Eye (tissue), 1 donor: ENCODE results near the gene SBK1.

ENCODE experiments used
- DNase-seq: peaks from one replicate; pipeline ENCODE4 v3.0.0-alpha.2; 2015

The SBK1 gene

GRCh38 chr16:28283173-28283572 lies 9.2 kb upstream of the SBK1 start:
- no peak for DNase-seq

- no peak for DNase-seq
These were observed 8.3 kb upstream of the SBK1 start for GRCh38 chr16:28283798-28284577.

GRCh38 chr16:28285649-28286048 lies 6.7 kb upstream of the SBK1 start:
- DNase-seq, result no peak

- DNase-seq, result no peak
These were observed 4.2 kb upstream of the SBK1 start for GRCh38 chr16:28288114-28288513.

GRCh38 chr16:28289048-28289447 lies 3.3 kb upstream of the SBK1 start:
- DNase-seq, result no peak

GRCh38 chr16:28289939-28290858 lies 2.1 kb upstream of the SBK1 start:
- no peak for DNase-seq

GRCh38 chr16:28290859-28291254 lies 1.5 kb upstream of the SBK1 start:
- no peak for DNase-seq

- peak; percentile 87 for DNase-seq
These were observed 641 bp downstream of the SBK1 start for GRCh38 chr16:28292731-28293600.

- peak; percentile 57 for DNase-seq
These were observed 1.3 kb downstream of the SBK1 start for GRCh38 chr16:28293601-28293960.

- DNase-seq, result no peak
These were observed 1.9 kb downstream of the SBK1 start for GRCh38 chr16:28294201-28294600.

GRCh38 chr16:28295276-28295675 lies 3.0 kb downstream of the SBK1 start:
- no peak for DNase-seq

- no peak for DNase-seq
These were observed 5.0 kb downstream of the SBK1 start for GRCh38 chr16:28297308-28297707.

GRCh38 chr16:28297784-28298510 lies 5.6 kb downstream of the SBK1 start:
- no peak for DNase-seq

- DNase-seq, result no peak
These were observed 6.2 kb downstream of the SBK1 start for GRCh38 chr16:28298511-28298878.

- DNase-seq, result no peak
These were observed 8.0 kb downstream of the SBK1 start for GRCh38 chr16:28300327-28300726.

- no peak for DNase-seq
These were observed 8.8 kb downstream of the SBK1 start for GRCh38 chr16:28301154-28301553.

- no peak for DNase-seq
These were observed 9.3 kb downstream of the SBK1 start for GRCh38 chr16:28301620-28302019.

GRCh38 chr16:28303132-28303531 lies 10.8 kb downstream of the SBK1 start:
- no peak for DNase-seq

- peak; percentile 53 for DNase-seq
These were observed 11.9 kb downstream of the SBK1 start for GRCh38 chr16:28304214-28304613.

- no peak for DNase-seq
These were observed 15.6 kb downstream of the SBK1 start for GRCh38 chr16:28307936-28308335.

- DNase-seq, result no peak
These were observed 16.7 kb downstream of the SBK1 start for GRCh38 chr16:28308794-28309584.
